Lung (tissue), 12 donors: ENCODE results near the gene PCDHGA2. TPM values are rescaled to one million over a fixed set of nuclear protein-coding genes. Genes with fewer than 3 reads are reported as not detected.
"Not testable (repeated sequence)": the region's sequence is repeated elsewhere in the genome, so short reads cannot be mapped to it uniquely, and the experiment has no call there.

ENCODE experiments used
- ATAC-seq: fragments of 200-7000 bp; cut with Tn5 transposase; one replicate; pipeline ENCODE4 v1.9.1; 2020; ENCODE audit warnings: moderate number of reproducible peaks; ENCODE audit not compliant: insufficient read depth, low FRiP score
- DNase-seq, 3 donors: peaks; one replicate each; pipeline ENCODE4 v3.0.0-alpha.2; 2013 to 2017
- H3K27ac ChIP-seq, 2 donors: one replicate each; pipeline ENCODE4 v1.5.1; 2013; ENCODE audit warnings: mild to moderate bottlenecking in 2 of 2, moderate library complexity in 2 of 2, control low read depth in 1 of 2, inconsistent platforms in 1 of 2, low read depth in 1 of 2, low read length in 1 of 2
- H3K27me3 ChIP-seq, 3 donors: one replicate each; pipeline ENCODE4 v1.5.1; 2013; ENCODE audit warnings: low read length in 2 of 3; ENCODE audit not compliant: control insufficient read depth in 3 of 3, insufficient read depth in 3 of 3
- H3K36me3 ChIP-seq, 4 donors: one replicate each; pipeline ENCODE4 v1.5.1; 2013; ENCODE audit warnings: low read length in 4 of 4, mild to moderate bottlenecking in 1 of 4, moderate library complexity in 1 of 4; ENCODE audit not compliant: control insufficient read depth in 4 of 4, insufficient read depth in 4 of 4
- H3K4me1 ChIP-seq, 5 donors: one replicate each; pipeline ENCODE4 v1.5.1; 2013; ENCODE audit warnings: low read length in 5 of 5, mild to moderate bottlenecking in 2 of 5, moderate library complexity in 1 of 5; ENCODE audit not compliant: control insufficient read depth in 5 of 5, insufficient read depth in 5 of 5
- H3K4me3 ChIP-seq: one replicate; pipeline ENCODE4 v1.5.1; 2013; ENCODE audit warnings: mild to moderate bottlenecking, control low read depth, moderate library complexity
- H3K9ac ChIP-seq, 2 donors: one replicate each; pipeline ENCODE4 v1.5.1; 2013; ENCODE audit warnings: low read length in 2 of 2, control low read depth in 1 of 2; ENCODE audit not compliant: insufficient read depth in 1 of 2
- H3K9me3 ChIP-seq, 4 donors: one replicate each; pipeline ENCODE4 v1.5.1; 2013; ENCODE audit warnings: low read length in 3 of 4, mild to moderate bottlenecking in 1 of 4, moderate library complexity in 1 of 4; ENCODE audit not compliant: control insufficient read depth in 4 of 4, insufficient read depth in 3 of 4
- CTCF ChIP-seq: IDR thresholded peaks from 2 replicates; pipeline ENCODE4 v1.5.1; 2012; ENCODE audit warnings: mild to moderate bottlenecking; ENCODE audit errors: control extremely low read depth, extremely low read depth
- WGBS, 2 donors: extraction: QIAGEN DNeasy Blood & Tissue Kit; methylation state at CpG; one replicate each; pipeline ENCODE4 v1.1.7; 2013; 5-methylcytosine and 5-hydroxymethylcytosine counted together
- polyA plus RNA-seq, 2 donors: library from polyadenylated mRNA; stranded (reverse); fragments of 200-250 nt; gene quantifications; one replicate each; pipeline ENCODE4 v1.2.1, GENCODE V29; 2013
- total RNA-seq, 2 donors: library from RNA; depleted of rRNA in 1 of 2; stranded (reverse); fragments of >200 nt in 1 of 2; gene quantifications; one replicate each; pipeline ENCODE4 v1.2.1, GENCODE V29; 2014 to 2021
- donor health status: control.
- donor health status: control.
- donor health status: Bipolar disorder and iron deficiency.
- donor health status: healthy.
- donor health status: DM: yes; HTN: yes; CAD: no.

The PCDHGA2 gene
- total and polyA plus RNA-seq, 4 donors, result 0.39 to 7.7 (median 3.3) TPM

DNA sequence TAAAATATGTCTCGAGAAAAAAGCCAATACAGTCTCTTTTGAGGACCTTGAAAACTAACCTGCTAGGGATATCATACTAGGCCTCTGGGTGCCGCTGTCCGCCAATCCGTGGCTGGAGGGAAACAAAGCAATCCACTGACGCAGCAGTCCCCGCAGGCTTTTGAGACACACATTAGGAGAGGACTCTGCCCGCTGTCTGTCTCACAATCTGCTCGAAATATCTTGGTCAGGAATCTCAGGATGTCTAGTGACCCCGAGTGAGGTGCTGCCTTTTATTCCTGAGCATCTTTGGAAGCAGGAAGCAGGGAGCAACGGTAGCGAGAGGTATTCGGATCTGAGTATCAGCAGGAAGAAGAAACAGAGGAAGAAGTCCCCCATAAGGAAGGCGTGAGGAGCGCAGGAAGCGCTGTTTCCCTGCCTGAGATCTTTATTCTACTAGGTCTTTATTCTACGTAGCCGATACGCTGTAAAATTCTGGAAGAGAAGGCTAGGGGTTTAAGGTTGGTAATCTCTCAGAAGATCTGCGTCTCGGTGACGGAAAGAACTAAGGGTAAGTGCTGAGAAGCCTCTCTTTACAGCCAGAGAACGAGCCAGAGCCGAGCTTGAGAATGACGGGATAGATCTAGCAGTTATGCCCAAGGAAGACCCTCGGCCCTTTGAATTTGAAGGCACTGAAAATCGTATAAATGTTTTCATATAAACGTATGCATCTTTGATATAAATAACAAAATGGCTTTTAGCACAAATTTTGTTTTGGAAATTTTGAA, 12.3 kb upstream of the PCDHGA2 start:
- DNase-seq, result peak; percentile 61 to 76 (median 67)
- peak overlapping the region in 1 of 2 donors; percentile 66 for H3K27ac ChIP-seq

DNA sequence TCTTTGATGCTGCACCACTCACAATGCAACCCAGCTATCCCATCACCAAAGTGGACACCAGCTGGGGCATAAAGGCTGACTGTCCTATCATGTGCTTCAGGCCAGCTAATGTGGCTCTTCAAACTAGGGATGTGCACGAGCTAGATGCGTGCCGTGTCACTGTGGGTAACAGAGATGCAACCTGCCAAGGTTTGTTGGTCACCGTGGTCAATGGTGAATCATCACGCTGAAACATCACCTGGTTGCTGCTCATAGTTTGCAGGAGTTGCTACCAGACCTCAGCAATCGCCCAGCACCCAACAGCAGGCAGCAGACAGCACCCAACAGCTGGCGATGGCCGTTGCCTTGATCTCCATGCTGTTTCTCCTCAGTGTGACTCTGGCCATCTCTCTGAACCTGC, 10.3 kb upstream of the PCDHGA2 start:
- Histone ChIP-seq H3K4me3 (no peak overlapping the region), H3K27me3 (peaks cover 0 to 4% (median 0%) of the 10 kb centered on the region in 3 donors), H3K9ac (no peak overlapping the region), H3K27ac (no peak overlapping the region), H3K4me1 (peaks cover 0 to 2% (median 0%) of the 10 kb centered on the region in 5 donors), H3K9me3 (peaks cover 0 to 46% (median 17%) of the 10 kb centered on the region in 4 donors), H3K36me3 (no peaks in the 10 kb centered on the region)
- TF ChIP-seq CTCF, result no peak
- WGBS, 2 donors, result 79 to 83% methylated on average over 8 of the region's 8 CpGs
- DNase-seq (no peak), ATAC-seq (no peak)

More for the DNA sequence above, 12.3 kb upstream of the PCDHGA2 start:
- peaks cover 0 to 2% (median 0%) of the 10 kb centered on the region in 5 donors for H3K4me1 ChIP-seq
- H3K36me3 ChIP-seq, result no peaks in the 10 kb centered on the region
- ATAC-seq, result peak; percentile 58
- H3K9ac ChIP-seq, result peak overlapping the region; percentile 37 to 64
- WGBS, 2 donors, result 12 to 13% methylated on average over 27 of the region's 27 CpGs
- H3K9me3 ChIP-seq, result peaks cover 0 to 36% (median 13%) of the 10 kb centered on the region in 4 donors
- peaks cover 0 to 4% (median 0%) of the 10 kb centered on the region in 3 donors for H3K27me3 ChIP-seq
- peak overlapping the region; percentile 10 for H3K4me3 ChIP-seq
- TF ChIP-seq CTCF, result peak; percentile 3

DNA sequence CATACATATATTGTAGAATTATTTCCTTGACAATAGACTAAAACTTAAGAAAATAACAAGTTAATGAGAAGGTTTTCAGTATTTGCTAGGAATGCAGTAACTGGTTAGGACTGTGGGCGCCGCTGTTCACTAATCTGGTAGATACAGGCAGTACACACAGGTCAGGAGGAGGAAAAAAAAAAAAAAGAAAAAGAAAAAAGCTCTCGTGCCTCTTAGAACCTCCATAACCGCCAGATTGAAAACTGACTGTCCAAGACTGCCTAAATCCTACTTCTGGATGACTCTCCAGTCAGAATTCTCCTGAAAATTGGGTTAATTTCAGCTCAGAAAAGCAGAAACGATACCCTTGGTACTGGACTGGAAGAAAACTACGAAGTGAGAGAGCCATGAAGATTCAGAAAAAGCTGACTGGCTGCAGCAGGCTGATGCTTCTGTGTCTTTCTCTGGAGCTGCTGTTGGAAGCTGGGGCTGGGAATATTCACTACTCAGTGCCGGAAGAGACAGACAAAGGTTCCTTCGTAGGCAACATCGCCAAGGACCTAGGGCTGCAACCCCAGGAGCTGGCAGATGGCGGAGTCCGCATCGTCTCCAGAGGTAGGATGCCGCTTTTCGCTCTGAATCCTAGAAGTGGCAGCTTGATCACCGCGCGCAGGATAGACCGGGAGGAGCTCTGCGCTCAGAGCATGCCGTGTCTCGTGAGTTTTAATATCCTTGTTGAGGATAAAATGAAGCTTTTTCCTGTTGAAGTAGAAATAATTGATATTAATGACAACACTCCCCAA, 8.1 kb upstream of the PCDHGA2 start, which contains the start of gene PCDHGA1:
PCDHGA1 (plus strand) TSS at position 216 of the 782 bp plus-strand sequence.
- WGBS, 2 donors, result 24 to 27% methylated on average over 21 of the region's 21 CpGs
- ATAC-seq (no peak), DNase-seq (peak in 2 of 3 donors; percentile 15 to 21)
- Histone ChIP-seq H3K4me1 (peaks cover 0 to 2% (median 0%) of the 10 kb centered on the region in 5 donors), H3K36me3 (no peaks in the 10 kb centered on the region), H3K4me3 (no peak within 1 kb of the TSS), H3K9ac (no peak within 1 kb of the TSS), H3K9me3 (peaks cover 0 to 46% (median 17%) of the 10 kb centered on the region in 4 donors), H3K27me3 (peaks cover 0 to 4% (median 0%) of the 10 kb centered on the region in 3 donors), H3K27ac (peak within 1 kb of the TSS in 1 of 2 donors; percentile 69)
- no peak for TF ChIP-seq CTCF

- H3K9ac ChIP-seq, H3K27me3 ChIP-seq, H3K4me1 ChIP-seq, DNase-seq, ATAC-seq, H3K4me3 ChIP-seq, H3K27ac ChIP-seq, H3K36me3 ChIP-seq: not testable (repeated sequence)
- H3K9me3 ChIP-seq, result peaks cover 2 to 35% (median 16%) of the 10 kb centered on the region in 4 donors
- WGBS, 2 donors, result 32 to 45% methylated on average over 39 of the region's 39 CpGs
Observed at GRCh38 chr5:141332571-141332970, 6.0 kb upstream of the PCDHGA2 start.

DNA sequence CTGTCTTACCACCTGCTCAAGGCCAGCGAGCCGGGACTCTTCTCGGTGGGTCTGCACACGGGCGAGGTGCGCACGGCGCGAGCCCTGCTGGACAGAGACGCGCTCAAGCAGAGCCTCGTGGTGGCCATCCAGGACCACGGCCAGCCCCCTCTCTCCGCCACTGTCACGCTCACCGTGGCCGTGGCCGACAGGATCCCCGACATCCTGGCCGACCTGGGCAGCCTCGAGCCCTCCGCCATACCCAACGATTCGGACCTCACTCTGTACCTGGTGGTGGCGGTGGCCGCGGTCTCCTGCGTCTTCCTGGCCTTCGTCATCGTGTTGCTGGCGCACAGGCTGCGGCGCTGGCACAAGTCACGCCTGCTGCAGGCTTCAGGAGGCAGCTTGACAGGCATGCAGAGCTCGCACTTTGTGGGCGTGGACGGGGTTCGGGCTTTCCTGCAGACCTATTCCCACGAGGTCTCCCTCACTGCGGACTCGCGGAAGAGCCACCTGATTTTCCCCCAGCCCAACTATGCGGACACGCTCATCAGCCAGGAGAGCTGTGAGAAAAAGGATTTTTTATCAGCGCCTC, 2.3 kb downstream of the PCDHGA2 start:
- not testable (repeated sequence) for H3K27ac ChIP-seq, H3K4me3 ChIP-seq, H3K36me3 ChIP-seq, ATAC-seq, H3K9ac ChIP-seq, H3K4me1 ChIP-seq, H3K27me3 ChIP-seq, DNase-seq
- H3K9me3 ChIP-seq, result peaks cover 7 to 48% (median 27%) of the 10 kb centered on the region in 4 donors
- 51 to 63% methylated on average over 36 to 45 of the region's 45 CpGs for WGBS, 2 donors
